HEK293 (cell line): ENCODE data around the gene RGR.

Source experiments
- CTCF ChIP-seq: fragments of 450-650 bp; formaldehyde crosslinking; IDR thresholded peaks from 2 replicates; pipeline ENCODE4 v1.5.1; 2016; ENCODE audit warnings: missing biosample characterization, missing genetic modification characterization
- PATZ1 ChIP-seq: fragments of 450-650 bp; formaldehyde crosslinking; IDR thresholded peaks from 2 replicates; pipeline ENCODE4 v1.5.1; 2016; ENCODE audit warnings: missing biosample characterization, missing genetic modification characterization
- RBAK ChIP-seq: fragments of 450-650 bp; formaldehyde crosslinking; IDR thresholded peaks from 2 replicates; pipeline ENCODE4 v1.5.1; 2016; ENCODE audit warnings: missing biosample characterization, missing genetic modification characterization
- YY1 ChIP-seq: fragments of 450-650 bp; formaldehyde crosslinking; IDR thresholded peaks from 2 replicates; pipeline ENCODE4 v1.5.1; 2018; ENCODE audit warnings: missing biosample characterization, missing genetic modification characterization
- ZNF10 ChIP-seq: fragments of 450-650 bp; formaldehyde crosslinking; IDR thresholded peaks from 2 replicates; pipeline ENCODE4 v1.5.1; 2017; ENCODE audit warnings: missing biosample characterization, missing genetic modification characterization
- ZNF223 ChIP-seq: fragments of 450-650 bp; formaldehyde crosslinking; IDR thresholded peaks from 2 replicates; pipeline ENCODE4 v1.5.1; 2016; ENCODE audit warnings: missing biosample characterization, missing genetic modification characterization
- ZNF335 ChIP-seq: fragments of 450-650 bp; formaldehyde crosslinking; conservative IDR thresholded peaks from 2 replicates; pipeline ENCODE4 v1.5.1; 2016; ENCODE audit warnings: missing biosample characterization, missing genetic modification characterization
- ZNF341 ChIP-seq: fragments of 450-650 bp; formaldehyde crosslinking; IDR thresholded peaks from 2 replicates; pipeline ENCODE4; 2016; ENCODE audit warnings: low read depth, missing biosample characterization, missing genetic modification characterization
- ZNF776 ChIP-seq: fragments of 450-650 bp; formaldehyde crosslinking; IDR thresholded peaks from 2 replicates; pipeline ENCODE4 v1.5.0; 2017; ENCODE audit warnings: missing biosample characterization, missing genetic modification characterization, borderline replicate concordance
- ZNF791 ChIP-seq: fragments of 450-650 bp; formaldehyde crosslinking; IDR thresholded peaks from 2 replicates; pipeline ENCODE4 v1.5.1; 2016; ENCODE audit warnings: missing biosample characterization, missing genetic modification characterization
- TF ChIP-seq, protein P1 (sequence below): fragments of 450-650 bp; IDR thresholded peaks from 2 replicates; pipeline ENCODE4 v1.5.1; 2018; ENCODE audit warnings: missing biosample characterization, missing genetic modification characterization

- TF ChIP-seq RBAK (tag by site-specific recombination) (no peak), ZNF341 (tag by site-specific recombination) (no peak), ZNF776 (no peak), CTCF (tag by site-specific recombination) (no peak), ZNF223 (tag by site-specific recombination) (no peak), ZNF335 (tag by site-specific recombination) (no peak), YY1 (tag by site-specific recombination) (no peak), ZNF791 (no peak), ZNF10 (tag by site-specific recombination) (no peak), PATZ1 (tag by site-specific recombination) (no peak)
- TF ChIP-seq, protein P1, sequence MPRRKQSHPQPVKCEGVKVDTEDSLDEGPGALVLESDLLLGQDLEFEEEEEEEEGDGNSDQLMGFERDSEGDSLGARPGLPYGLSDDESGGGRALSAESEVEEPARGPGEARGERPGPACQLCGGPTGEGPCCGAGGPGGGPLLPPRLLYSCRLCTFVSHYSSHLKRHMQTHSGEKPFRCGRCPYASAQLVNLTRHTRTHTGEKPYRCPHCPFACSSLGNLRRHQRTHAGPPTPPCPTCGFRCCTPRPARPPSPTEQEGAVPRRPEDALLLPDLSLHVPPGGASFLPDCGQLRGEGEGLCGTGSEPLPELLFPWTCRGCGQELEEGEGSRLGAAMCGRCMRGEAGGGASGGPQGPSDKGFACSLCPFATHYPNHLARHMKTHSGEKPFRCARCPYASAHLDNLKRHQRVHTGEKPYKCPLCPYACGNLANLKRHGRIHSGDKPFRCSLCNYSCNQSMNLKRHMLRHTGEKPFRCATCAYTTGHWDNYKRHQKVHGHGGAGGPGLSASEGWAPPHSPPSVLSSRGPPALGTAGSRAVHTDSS (tag by site-specific recombination) = no peak
Observed at GRCh38 chr10:84225427-84226173, 19.3 kb upstream of the RGR start, which contains the start of gene LRIT2.
